IPS DF 6.9 (cell line): ENCODE measurements around the gene BNC2.
A peak's percentile ranks its signal among the peaks of the same experiment; 100 is the strongest.

Experiments used
- DNase-seq: peaks from one replicate; pipeline ENCODE4 v3.0.0-alpha.2; 2013; ENCODE audit warnings: low read depth, low spot score
- H3K27ac ChIP-seq: one replicate; pipeline ENCODE4 v1.5.1; 2013; ENCODE audit warnings: low read length, control low read depth
- H3K27me3 ChIP-seq: 2 replicates; pipeline ENCODE4 v1.6.1; 2013; ENCODE audit warnings: mild to moderate bottlenecking, low read length; ENCODE audit not compliant: control insufficient read depth, insufficient read depth
- H3K36me3 ChIP-seq: 2 replicates; pipeline ENCODE4 v1.6.1; 2013; ENCODE audit warnings: low read length; ENCODE audit not compliant: control insufficient read depth, insufficient read depth
- H3K4me1 ChIP-seq: 2 replicates; pipeline ENCODE4 v1.6.1; 2013; ENCODE audit warnings: low read length; ENCODE audit not compliant: control insufficient read depth, insufficient read depth
- H3K4me3 ChIP-seq: 2 replicates; pipeline ENCODE4 v1.5.1; 2013; ENCODE audit warnings: mild to moderate bottlenecking, low read length
- H3K9me3 ChIP-seq: 2 replicates; pipeline ENCODE4 v1.6.1; 2013; ENCODE audit warnings: low read length, inconsistent platforms; ENCODE audit not compliant: control insufficient read depth, insufficient read depth
- WGBS: extraction: QIAGEN DNeasy Blood & Tissue Kit; methylation state at CpG from one replicate; pipeline ENCODE4 v1.1.7; 2013; ENCODE audit warnings: mixed read lengths, missing lambda C conversion rate; ENCODE audit not compliant: insufficient read length, insufficient coverage; 5-methylcytosine and 5-hydroxymethylcytosine counted together

Gene BNC2

DNA sequence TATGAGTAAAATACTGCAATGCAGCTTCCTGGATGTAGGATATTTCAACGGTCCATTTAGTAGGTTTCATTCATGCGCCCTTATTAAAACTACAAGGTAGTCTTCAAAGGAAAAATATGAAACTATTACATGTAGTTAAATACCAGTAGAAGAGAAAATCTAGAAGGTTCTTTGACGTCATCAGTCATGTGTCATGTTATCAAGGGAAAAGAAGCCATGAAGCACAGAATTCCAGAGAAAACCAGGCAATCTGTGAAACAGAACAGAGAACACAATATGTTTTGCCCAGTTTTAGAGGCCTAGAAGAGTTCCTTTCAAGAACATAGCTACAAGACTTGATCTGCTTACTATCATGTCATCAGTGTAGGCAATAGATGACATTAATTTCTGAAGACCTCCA lies 38.4 kb downstream of the BNC2 start:
- WGBS: no CpG with 5 or more reads among the region's 3 CpGs
- H3K27ac ChIP-seq: no peak overlapping the region
- no peak overlapping the region for H3K4me3 ChIP-seq
- H3K9me3 ChIP-seq: no peaks in the 10 kb centered on the region
- H3K36me3 ChIP-seq: no peaks in the 10 kb centered on the region
- no peaks in the 10 kb centered on the region for H3K27me3 ChIP-seq
- no peak for DNase-seq
- H3K4me1 ChIP-seq: peaks cover 1% of the 10 kb centered on the region; the same call in 1 of the 2 replicates

DNA sequence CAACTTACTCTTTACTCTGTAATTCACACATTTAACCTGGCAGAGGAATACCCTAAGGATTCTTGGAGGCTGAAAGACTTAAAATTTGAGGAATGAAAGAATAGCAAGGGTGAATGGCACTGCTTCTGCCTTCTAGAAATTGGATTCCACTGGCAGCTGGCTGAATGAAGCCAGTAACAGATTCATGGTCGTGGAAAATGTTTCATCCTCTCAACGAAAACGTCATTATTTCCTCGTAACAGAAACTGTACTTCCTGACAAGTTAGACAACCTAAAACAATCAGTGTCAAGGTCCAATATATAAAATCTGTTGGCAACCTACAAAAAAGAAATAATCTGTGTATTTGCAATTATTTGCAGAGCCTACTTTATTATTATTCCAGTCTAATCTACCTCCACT lies 39.7 kb downstream of the BNC2 start:
- no peaks in the 10 kb centered on the region for H3K9me3 ChIP-seq
- no peak overlapping the region for H3K4me3 ChIP-seq
- WGBS: no CpG with 5 or more reads among the region's 4 CpGs
- H3K36me3 ChIP-seq: no peaks in the 10 kb centered on the region
- no peak for DNase-seq
- no peak overlapping the region for H3K27ac ChIP-seq
- H3K4me1 ChIP-seq: peaks cover 1% of the 10 kb centered on the region; the same call in 1 of the 2 replicates
- no peaks in the 10 kb centered on the region for H3K27me3 ChIP-seq

DNA sequence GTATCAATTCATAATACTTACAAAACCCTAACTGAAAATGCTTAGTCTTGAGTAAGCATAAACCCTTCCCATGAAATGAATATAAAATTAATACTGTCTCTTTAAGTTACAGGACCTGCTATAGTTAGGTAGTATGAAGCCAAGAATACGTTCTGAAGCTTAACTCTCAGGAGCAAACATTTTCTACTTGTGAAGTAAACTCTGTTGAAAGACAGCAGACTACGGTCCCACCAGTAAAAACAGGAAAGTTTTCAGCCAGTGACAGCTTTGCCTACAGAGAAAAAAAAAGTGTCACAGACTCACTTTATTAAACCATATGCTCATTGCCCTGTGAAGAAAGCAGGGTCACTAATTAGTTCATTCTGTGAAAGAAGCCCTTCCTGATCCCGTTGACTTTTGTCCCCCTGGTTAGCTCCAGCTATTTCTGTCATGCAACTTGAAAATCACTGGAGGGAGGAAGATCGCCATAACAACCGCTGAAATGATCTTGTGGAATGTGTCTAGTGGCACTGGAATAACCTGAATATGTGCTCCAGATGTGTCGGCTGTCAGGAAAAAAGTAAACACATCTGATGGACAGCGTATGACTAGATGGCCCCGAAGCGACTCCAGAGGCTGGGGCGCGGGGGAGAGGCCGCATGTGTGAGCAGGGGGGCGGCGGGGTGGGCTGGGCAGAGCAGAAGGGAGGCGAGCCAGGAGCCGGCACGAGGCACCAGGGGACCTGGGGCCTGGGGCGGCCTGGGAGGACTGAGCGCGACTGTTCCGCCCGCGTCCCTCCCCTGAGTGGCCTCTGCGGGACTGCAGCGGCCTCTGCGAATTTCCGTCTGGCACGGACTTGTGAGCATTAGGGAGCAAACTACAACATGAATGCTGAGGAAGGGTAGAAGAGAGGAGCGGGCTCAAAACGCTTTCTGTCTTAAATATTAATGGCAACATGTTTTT lies 41.9 kb downstream of the BNC2 start:
- WGBS: no CpG with 5 or more reads among the region's 30 CpGs
- DNase-seq: no peak
- Histone ChIP-seq H3K27ac (no peak overlapping the region), H3K4me1 (peaks cover 3% of the 10 kb centered on the region; the same call in 1 of the 2 replicates), H3K27me3 (no peaks in the 10 kb centered on the region), H3K4me3 (peak overlapping the region; percentile 2; the same call in 1 of the 2 replicates), H3K9me3 (no peaks in the 10 kb centered on the region), H3K36me3 (no peaks in the 10 kb centered on the region)

DNA sequence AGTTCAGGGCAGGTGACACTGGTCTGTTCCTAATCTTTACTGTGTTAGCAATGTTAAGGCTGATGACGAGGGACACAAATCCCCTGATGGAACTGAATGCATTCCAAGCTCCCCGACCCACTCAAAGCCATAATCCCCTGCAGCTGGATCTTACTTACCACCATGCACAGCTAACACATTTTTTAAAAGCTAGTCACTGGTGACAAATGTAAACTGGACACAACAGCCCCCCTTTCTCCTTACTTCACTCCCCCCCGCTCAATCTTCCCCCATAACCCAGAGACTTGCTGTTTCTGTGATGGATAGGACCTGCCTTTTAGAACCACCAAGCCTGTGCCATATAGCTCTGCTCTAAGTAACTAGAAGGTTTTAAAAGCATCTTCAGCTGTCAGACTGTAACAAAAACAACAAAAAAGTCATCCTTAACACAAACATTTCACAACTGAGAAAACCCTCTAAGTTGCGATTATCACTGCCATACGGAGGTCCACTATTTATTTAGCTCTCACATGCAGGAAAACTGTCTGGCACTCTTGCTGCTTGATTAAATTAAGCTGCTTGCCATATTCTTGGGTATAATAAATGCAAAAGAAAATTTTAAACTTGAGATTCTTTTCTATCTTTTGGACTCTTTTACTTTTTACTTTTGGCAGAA lies 44.4 kb downstream of the BNC2 start:
- H3K9me3 ChIP-seq: no peaks in the 10 kb centered on the region
- H3K27me3 ChIP-seq: no peaks in the 10 kb centered on the region
- H3K36me3 ChIP-seq: no peaks in the 10 kb centered on the region
- no peak for DNase-seq
- peaks cover 3% of the 10 kb centered on the region; the same call in 1 of the 2 replicates for H3K4me1 ChIP-seq
- no peak overlapping the region for H3K27ac ChIP-seq
- no CpG with 5 or more reads among the region's 5 CpGs for WGBS
- H3K4me3 ChIP-seq: no peak overlapping the region

DNA sequence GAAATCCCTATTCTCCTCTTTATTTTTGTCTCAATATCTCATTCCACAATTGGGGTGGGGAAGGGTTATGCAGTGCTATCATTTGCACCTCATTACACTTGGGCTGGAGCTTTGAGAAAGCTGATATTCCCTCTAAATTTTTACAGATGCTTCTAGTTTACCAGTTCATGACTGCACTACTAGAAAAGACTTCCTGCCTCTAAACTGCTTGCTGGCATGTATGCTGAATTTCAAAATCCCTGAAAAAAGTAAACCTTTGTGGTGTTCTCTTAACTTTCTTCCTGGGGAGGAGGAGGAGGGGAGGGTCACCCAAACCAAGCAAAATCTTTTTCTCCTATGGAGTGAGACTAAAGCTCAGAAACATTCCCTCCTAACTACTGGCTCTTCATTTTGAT lies 45.1 kb downstream of the BNC2 start:
- peaks cover 3% of the 10 kb centered on the region; the same call in 1 of the 2 replicates for H3K4me1 ChIP-seq
- no peak overlapping the region for H3K27ac ChIP-seq
- H3K9me3 ChIP-seq: no peaks in the 10 kb centered on the region
- no peaks in the 10 kb centered on the region for H3K27me3 ChIP-seq
- no peak overlapping the region for H3K4me3 ChIP-seq
- H3K36me3 ChIP-seq: no peaks in the 10 kb centered on the region
- no peak for DNase-seq

DNA sequence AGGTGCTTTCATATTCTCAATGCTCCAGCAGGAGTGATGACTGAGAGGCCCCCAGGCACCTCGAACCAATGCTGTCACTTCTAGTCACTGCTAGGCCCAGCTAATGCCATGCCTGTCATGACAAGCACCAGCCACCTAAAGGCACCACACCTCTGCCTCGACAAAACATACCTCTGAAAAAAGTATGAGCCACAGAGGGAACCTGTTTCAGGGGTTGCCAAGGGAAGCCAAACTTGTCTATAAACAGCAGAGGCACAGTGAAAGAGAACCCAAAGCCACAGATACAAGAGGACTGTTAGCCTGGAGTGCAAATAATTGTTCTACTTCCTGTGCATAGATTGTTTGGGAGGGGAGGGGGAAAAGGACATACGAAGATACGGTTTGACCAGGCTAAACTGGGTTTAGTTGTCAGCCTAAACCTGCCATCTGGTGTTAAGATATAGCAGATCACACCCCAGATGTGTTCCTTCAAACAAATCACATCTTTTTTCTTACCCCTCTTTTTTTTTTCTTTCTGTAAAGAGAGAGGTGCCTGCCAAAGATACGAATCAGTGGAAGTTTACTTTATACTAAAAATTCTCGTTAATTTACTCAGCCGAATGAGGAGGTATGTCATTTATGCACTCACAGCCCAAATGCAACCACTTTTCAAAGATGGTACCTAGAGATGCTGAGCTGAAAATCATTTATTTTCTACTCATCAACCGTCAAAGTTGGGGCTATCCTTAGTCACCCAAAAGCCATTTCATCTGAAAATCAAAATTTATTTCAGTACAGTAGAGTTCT lies 45.7 kb downstream of the BNC2 start:
- H3K27ac ChIP-seq: no peak overlapping the region
- H3K4me1 ChIP-seq: peaks cover 3% of the 10 kb centered on the region; the same call in 1 of the 2 replicates
- no peaks in the 10 kb centered on the region for H3K36me3 ChIP-seq
- DNase-seq: no peak
- no peaks in the 10 kb centered on the region for H3K27me3 ChIP-seq
- H3K9me3 ChIP-seq: no peaks in the 10 kb centered on the region
- no CpG with 5 or more reads among the region's 8 CpGs for WGBS
- no peak overlapping the region for H3K4me3 ChIP-seq

DNA sequence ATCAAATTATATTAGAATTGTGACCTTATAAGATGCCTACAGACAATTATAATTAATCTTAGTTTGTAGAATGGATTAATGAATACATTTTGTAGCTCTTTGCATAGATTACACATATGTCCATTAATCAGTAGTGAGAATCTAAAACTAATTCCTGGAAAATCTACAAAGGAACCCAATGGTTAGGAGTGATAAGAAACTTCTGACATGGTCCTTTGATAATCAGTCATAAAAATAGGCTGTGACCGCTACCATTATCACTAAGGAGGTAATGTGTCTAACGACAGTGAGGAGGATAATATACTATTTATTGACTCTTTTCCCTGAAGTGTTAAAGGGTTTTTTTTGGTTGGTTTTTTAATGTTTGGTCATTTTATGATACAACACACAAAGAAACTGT lies 46.6 kb downstream of the BNC2 start:
- Histone ChIP-seq H3K27ac (no peak overlapping the region), H3K36me3 (no peaks in the 10 kb centered on the region), H3K27me3 (no peaks in the 10 kb centered on the region), H3K4me3 (no peak overlapping the region), H3K4me1 (peaks cover 3% of the 10 kb centered on the region; the same call in 1 of the 2 replicates), H3K9me3 (no peaks in the 10 kb centered on the region)
- WGBS: no CpG with 5 or more reads among the region's 2 CpGs
- DNase-seq: no peak

DNA sequence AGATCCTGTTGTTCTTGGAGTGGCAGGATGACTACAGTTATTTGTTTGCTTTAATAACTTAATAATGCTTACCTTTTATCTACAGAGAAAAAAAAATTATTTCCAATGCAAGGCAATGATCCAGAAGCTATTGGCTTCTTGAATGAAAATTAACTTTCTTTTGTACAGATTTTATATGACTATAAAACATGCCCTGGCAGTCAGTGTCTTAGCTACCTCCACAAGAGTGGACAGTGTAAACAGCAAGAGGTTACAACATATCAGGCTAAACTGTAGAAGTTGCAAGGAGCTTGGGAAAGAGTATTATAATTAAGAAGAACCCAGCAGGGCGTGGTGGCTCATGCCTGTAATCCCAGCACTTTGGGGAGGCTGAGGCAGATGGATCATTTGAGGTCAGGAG lies 49.1 kb downstream of the BNC2 start:
- Histone ChIP-seq H3K4me3 (no peak overlapping the region), H3K27ac (no peak overlapping the region), H3K9me3 (no peaks in the 10 kb centered on the region), H3K4me1 (peaks cover 2% of the 10 kb centered on the region; the same call in 1 of the 2 replicates), H3K36me3 (no peaks in the 10 kb centered on the region), H3K27me3 (no peaks in the 10 kb centered on the region)
- no peak for DNase-seq
- no CpG with 5 or more reads among the region's 1 CpG for WGBS

DNA sequence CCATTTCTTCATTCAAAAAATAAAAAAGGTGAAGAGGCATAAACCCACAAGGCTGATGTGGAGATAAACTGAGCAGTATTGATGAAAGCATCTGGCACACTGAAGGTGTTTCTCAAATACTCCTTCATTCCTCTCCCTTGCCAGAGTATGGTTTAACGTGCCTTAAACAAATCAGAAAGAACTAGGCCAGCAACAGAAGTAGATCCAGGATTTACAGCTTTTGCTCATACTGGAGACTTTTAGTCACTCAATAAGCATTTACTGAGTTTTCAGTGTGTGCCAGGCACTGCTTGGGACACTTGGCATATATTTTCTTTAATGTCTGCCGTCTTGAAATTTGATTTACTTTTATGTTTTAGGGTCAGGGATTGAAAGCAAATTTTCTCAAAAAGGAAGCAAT lies 53.0 kb downstream of the BNC2 start:
- no CpG with 5 or more reads among the region's 2 CpGs for WGBS
- Histone ChIP-seq H3K4me3 (no peak overlapping the region), H3K27me3 (no peaks in the 10 kb centered on the region), H3K9me3 (no peaks in the 10 kb centered on the region), H3K36me3 (no peaks in the 10 kb centered on the region), H3K27ac (no peak overlapping the region), H3K4me1 (peaks cover 2% of the 10 kb centered on the region; the same call in 1 of the 2 replicates)
- DNase-seq: no peak

DNA sequence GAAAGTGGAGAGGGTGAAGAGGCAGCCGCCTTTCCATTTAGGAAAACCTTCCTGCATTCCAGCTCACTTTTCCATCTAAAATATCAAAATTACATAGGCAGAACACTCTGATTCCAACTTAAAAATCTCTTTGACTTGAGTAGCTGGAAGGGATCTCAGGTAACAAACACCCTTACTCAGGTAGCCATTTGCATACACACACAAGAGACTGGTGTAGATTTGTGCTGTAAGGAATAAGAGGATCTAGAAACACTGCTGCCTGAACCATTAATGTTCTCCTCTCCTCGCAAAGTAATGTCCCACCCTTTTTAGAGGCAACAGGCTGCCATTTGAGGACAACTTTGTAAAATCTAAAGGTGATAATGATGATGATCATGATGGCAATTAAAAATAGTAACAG lies 53.5 kb downstream of the BNC2 start:
- Histone ChIP-seq H3K27ac (no peak overlapping the region), H3K4me3 (no peak overlapping the region), H3K9me3 (no peaks in the 10 kb centered on the region), H3K4me1 (peaks cover 5% of the 10 kb centered on the region; the same call in 1 of the 2 replicates), H3K27me3 (no peaks in the 10 kb centered on the region), H3K36me3 (no peaks in the 10 kb centered on the region)
- WGBS: no CpG with 5 or more reads among the region's 2 CpGs
- DNase-seq: no peak
